SU-DHL-6 (cell line): ENCODE results near the gene STRN3.

Source experiments
- H2AFZ ChIP-seq: fragments of 200-600 bp; sonication (generic); 2 replicates; pipeline ENCODE4 v1.6.1; 2014; ENCODE audit warnings: low read depth, mild to moderate bottlenecking, moderate library complexity, mixed read lengths, antibody characterized with exemption, low read length; ENCODE audit not compliant: severe bottlenecking
- H3F3A ChIP-seq: fragments of 200-600 bp; shearing (Covaris generic); 2 replicates; pipeline ENCODE4 v1.6.0; 2016; ENCODE audit warnings: antibody characterized with exemption, mild to moderate bottlenecking; ENCODE audit not compliant: insufficient read depth
- H3K27ac ChIP-seq: fragments of 200-600 bp; sonication (generic); 2 replicates; pipeline ENCODE4 v1.5.1; 2016; ENCODE audit warnings: low read depth, mild to moderate bottlenecking, low read length, moderate library complexity, mixed read lengths
- H3K27me3 ChIP-seq: fragments of 200-600 bp; sonication (generic), shearing (Covaris generic); 2 replicates; pipeline ENCODE4 v1.6.0; 2014; ENCODE audit warnings: mild to moderate bottlenecking, low read length
- H3K36me3 ChIP-seq: fragments of 200-600 bp; sonication (generic); 2 replicates; pipeline ENCODE4 v1.6.1; 2014; ENCODE audit warnings: mild to moderate bottlenecking, low read length, mixed read lengths
- H3K4me2 ChIP-seq: fragments of 300-600, 200-600 bp; shearing (Covaris generic), sonication (generic); 2 replicates; pipeline ENCODE4 v1.6.0; 2014; ENCODE audit warnings: low read length, low read depth, mild to moderate bottlenecking; ENCODE audit not compliant: poor library complexity, severe bottlenecking
- H3K4me3 ChIP-seq: fragments of 200-600 bp; sonication (generic); 2 replicates; pipeline ENCODE4 v1.5.1; 2014; ENCODE audit warnings: antibody characterized with exemption, low read length, mild to moderate bottlenecking, mixed read lengths; ENCODE audit not compliant: insufficient read depth, poor library complexity, severe bottlenecking
- H3K79me2 ChIP-seq: fragments of 200-600 bp; sonication (generic); 2 replicates; pipeline ENCODE4 v1.6.1; 2014; ENCODE audit warnings: mild to moderate bottlenecking, low read length, moderate library complexity; ENCODE audit not compliant: insufficient read depth
- H3K9ac ChIP-seq: fragments of 200-600 bp; sonication (generic); 2 replicates; pipeline ENCODE4 v1.7.0; 2014; ENCODE audit warnings: mild to moderate bottlenecking, low read length
- H3K9me2 ChIP-seq: fragments of 200-600 bp; sonication (generic); replicated peaks from 2 replicates; pipeline ENCODE4 v1.6.1; 2014; ENCODE audit warnings: low read length; ENCODE audit not compliant: insufficient read depth
- H3K9me3 ChIP-seq: fragments of 200-600 bp; sonication (generic); 2 replicates; pipeline ENCODE4 v1.6.1; 2014; ENCODE audit warnings: low read length, mixed read lengths; ENCODE audit not compliant: insufficient read depth
- H4K20me1 ChIP-seq: fragments of 200-600 bp; sonication (generic); 2 replicates; pipeline ENCODE4 v1.6.1; 2014; ENCODE audit warnings: low read depth, mild to moderate bottlenecking, antibody characterized with exemption, low read length, moderate library complexity, mixed read lengths
- CTCF ChIP-seq: fragments of 200-600 bp; sonication (generic); IDR thresholded peaks from one replicate; pipeline ENCODE4 v1.5.1; 2017; ENCODE audit warnings: antibody characterized with exemption, mild to moderate bottlenecking, low read length, moderate library complexity; ENCODE audit not compliant: insufficient read depth, poor library complexity, severe bottlenecking
- EZH2phosphoT487 ChIP-seq: fragments of 200-600 bp; sonication (generic), shearing (Covaris generic); conservative IDR thresholded peaks from 2 replicates; pipeline ENCODE4 v1.6.1; 2018; ENCODE audit warnings: mild to moderate bottlenecking, antibody characterized with exemption, low read length, moderate library complexity, mixed read lengths

STRN3 gene

GRCh38 chr14:30864934-30865333 lies 161.2 kb downstream of the STRN3 start:
- Histone ChIP-seq H4K20me1 (no peaks in the 10 kb centered on the region), H3K9ac (no peak overlapping the region), H3K4me3 (no peak overlapping the region), H3K36me3 (no peaks in the 10 kb centered on the region), H3K27ac (no peak overlapping the region), H2AFZ (no peak overlapping the region), H3K27me3 (no peaks in the 10 kb centered on the region), H3K4me2 (no peak overlapping the region), H3F3A (no peaks in the 10 kb centered on the region), H3K79me2 (no peaks in the 10 kb centered on the region), H3K9me3 (no peaks in the 10 kb centered on the region), H3K9me2 (no peaks in the 10 kb centered on the region)
- TF ChIP-seq CTCF (no peak), EZH2phosphoT487 (no peak)

- Histone ChIP-seq H3K27ac (no peak overlapping the region), H3K27me3 (no peaks in the 10 kb centered on the region), H3K9me3 (no peaks in the 10 kb centered on the region), H3K4me2 (no peak overlapping the region), H3K9me2 (no peaks in the 10 kb centered on the region), H3K4me3 (no peak overlapping the region), H3K79me2 (no peaks in the 10 kb centered on the region), H2AFZ (no peak overlapping the region), H4K20me1 (no peaks in the 10 kb centered on the region), H3K9ac (no peak overlapping the region), H3K36me3 (no peaks in the 10 kb centered on the region), H3F3A (no peaks in the 10 kb centered on the region)
- no peak for TF ChIP-seq EZH2phosphoT487
- no peak for TF ChIP-seq CTCF
Observed at GRCh38 chr14:30861200-30861599, 165.0 kb downstream of the STRN3 start.

GRCh38 chr14:30855345-30856037 lies 170.7 kb downstream of the STRN3 start:
- no peak overlapping the region for H3K4me3 ChIP-seq
- H3F3A ChIP-seq = no peaks in the 10 kb centered on the region
- TF ChIP-seq CTCF = no peak
- no peak for TF ChIP-seq EZH2phosphoT487
- H3K4me2 ChIP-seq = no peak overlapping the region
- H3K27ac ChIP-seq = no peak overlapping the region
- no peaks in the 10 kb centered on the region for H3K9me2 ChIP-seq
- no peaks in the 10 kb centered on the region for H3K36me3 ChIP-seq
- H3K79me2 ChIP-seq = no peaks in the 10 kb centered on the region
- no peaks in the 10 kb centered on the region for H3K27me3 ChIP-seq
- H3K9me3 ChIP-seq = no peaks in the 10 kb centered on the region
- no peak overlapping the region for H3K9ac ChIP-seq
- no peaks in the 10 kb centered on the region for H4K20me1 ChIP-seq
- H2AFZ ChIP-seq = no peak overlapping the region
